ENCODE measurements around the gene FCHO1.
A peak's percentile ranks its signal among the peaks of the same experiment; 100 is the strongest.
"Not testable (repeated sequence)": the region's sequence is repeated elsewhere in the genome, so short reads cannot be mapped to it uniquely, and the experiment has no call there.

FCHO1 gene

GRCh38 chr19:17790059-17790780 is 38.9 kb downstream of the FCHO1 start:
- Mint-ChIP-seq H3K27me3 (peaks cover 19% of the 10 kb centered on the region), H3K9me3 (no peaks in the 10 kb centered on the region), H3K36me3 (peaks cover 20% of the 10 kb centered on the region), H3K4me3 (no peak overlapping the region), H3K27ac (no peak overlapping the region), H3K4me1 (peaks cover 40% of the 10 kb centered on the region)
- ATAC-seq, result no peak

- Mint-ChIP-seq H3K27me3 (peaks cover 26% of the 10 kb centered on the region), H3K27ac (no peak overlapping the region), H3K9me3 (no peaks in the 10 kb centered on the region), H3K4me3 (no peak overlapping the region), H3K4me1 (peaks cover 44% of the 10 kb centered on the region), H3K36me3 (peaks cover 1% of the 10 kb centered on the region)
- no peak for ATAC-seq
Observed at GRCh38 chr19:17794412-17794730, 43.1 kb downstream of the FCHO1 start.

- no peaks in the 10 kb centered on the region for H3K36me3 Mint-ChIP-seq
- H3K9me3 Mint-ChIP-seq, result no peaks in the 10 kb centered on the region
- H3K4me1 Mint-ChIP-seq, result peaks cover 40% of the 10 kb centered on the region
- H3K4me3 Mint-ChIP-seq, result peak within 1 kb of the TSS; percentile 16
- ATAC-seq, result no peak
- H3K27ac Mint-ChIP-seq, result no peak within 1 kb of the TSS
- peaks cover 26% of the 10 kb centered on the region for H3K27me3 Mint-ChIP-seq
Observed at GRCh38 chr19:17794731-17795494, 43.6 kb downstream of the FCHO1 start, which contains the start of gene B3GNT3. TSS of gene B3GNT3 (plus strand) at chr19:17795138. CDS start at chr19:17807808, 12,670 bp downstream.

- Mint-ChIP-seq H3K36me3 (no peaks in the 10 kb centered on the region), H3K27ac (no peak overlapping the region), H3K27me3 (peaks cover 26% of the 10 kb centered on the region), H3K9me3 (no peaks in the 10 kb centered on the region), H3K4me3 (no peak overlapping the region), H3K4me1 (peaks cover 35% of the 10 kb centered on the region)
- ATAC-seq, result no peak
Observed at GRCh38 chr19:17795495-17795856, 44.2 kb downstream of the FCHO1 start.

- H3K27ac Mint-ChIP-seq, result no peak overlapping the region
- no peak for ATAC-seq
- no peaks in the 10 kb centered on the region for H3K9me3 Mint-ChIP-seq
- no peaks in the 10 kb centered on the region for H3K36me3 Mint-ChIP-seq
- H3K4me1 Mint-ChIP-seq, result peaks cover 29% of the 10 kb centered on the region
- H3K4me3 Mint-ChIP-seq, result no peak overlapping the region
- H3K27me3 Mint-ChIP-seq, result peaks cover 26% of the 10 kb centered on the region
Observed at GRCh38 chr19:17796013-17796837, 44.9 kb downstream of the FCHO1 start.

GRCh38 chr19:17796838-17797423 is 45.7 kb downstream of the FCHO1 start:
- Mint-ChIP-seq H3K27me3 (peaks cover 26% of the 10 kb centered on the region), H3K27ac (no peak overlapping the region), H3K36me3 (no peaks in the 10 kb centered on the region), H3K9me3 (no peaks in the 10 kb centered on the region), H3K4me3 (no peak overlapping the region), H3K4me1 (peaks cover 22% of the 10 kb centered on the region)
- ATAC-seq, result no peak

- Mint-ChIP-seq H3K27ac (no peak overlapping the region), H3K4me1 (peaks cover 26% of the 10 kb centered on the region), H3K36me3 (no peaks in the 10 kb centered on the region), H3K27me3 (peaks cover 26% of the 10 kb centered on the region), H3K9me3 (no peaks in the 10 kb centered on the region), H3K4me3 (no peak overlapping the region)
- ATAC-seq, result no peak
Observed at GRCh38 chr19:17797424-17798201, 46.3 kb downstream of the FCHO1 start.

- not testable (repeated sequence) for H3K36me3 Mint-ChIP-seq, H3K27ac Mint-ChIP-seq, H3K9me3 Mint-ChIP-seq, ATAC-seq, H3K4me3 Mint-ChIP-seq
- peaks cover 23% of the 10 kb centered on the region for H3K27me3 Mint-ChIP-seq
- peaks cover 34% of the 10 kb centered on the region for H3K4me1 Mint-ChIP-seq
Observed at GRCh38 chr19:17798599-17798998, 47.3 kb downstream of the FCHO1 start.

GRCh38 chr19:17802137-17802858 is 51.0 kb downstream of the FCHO1 start:
- Mint-ChIP-seq H3K27ac (no peak overlapping the region), H3K4me1 (peaks cover 17% of the 10 kb centered on the region), H3K4me3 (no peak overlapping the region), H3K36me3 (no peaks in the 10 kb centered on the region), H3K27me3 (peaks cover 12% of the 10 kb centered on the region), H3K9me3 (no peaks in the 10 kb centered on the region)
- ATAC-seq, result no peak

- Mint-ChIP-seq H3K36me3 (no peaks in the 10 kb centered on the region), H3K4me1 (peaks cover 26% of the 10 kb centered on the region), H3K9me3 (no peaks in the 10 kb centered on the region), H3K27me3 (peaks cover 22% of the 10 kb centered on the region), H3K4me3 (peak overlapping the region; percentile 12), H3K27ac (peak overlapping the region; percentile 48)
- ATAC-seq, result peak; percentile 65
Observed at GRCh38 chr19:17803264-17803896, 52.1 kb downstream of the FCHO1 start.

GRCh38 chr19:17805427-17805826 is 54.1 kb downstream of the FCHO1 start:
- Mint-ChIP-seq H3K27ac (no peak overlapping the region), H3K4me1 (peaks cover 28% of the 10 kb centered on the region), H3K36me3 (no peaks in the 10 kb centered on the region), H3K9me3 (no peaks in the 10 kb centered on the region), H3K27me3 (peaks cover 31% of the 10 kb centered on the region), H3K4me3 (no peak overlapping the region)
- ATAC-seq, result no peak

- Mint-ChIP-seq H3K9me3 (no peaks in the 10 kb centered on the region), H3K27me3 (peaks cover 35% of the 10 kb centered on the region), H3K4me1 (peaks cover 28% of the 10 kb centered on the region), H3K4me3 (no peak overlapping the region), H3K36me3 (no peaks in the 10 kb centered on the region), H3K27ac (no peak overlapping the region)
- no peak for ATAC-seq
Observed at GRCh38 chr19:17806945-17807344, 55.7 kb downstream of the FCHO1 start.

- Mint-ChIP-seq H3K4me1 (peaks cover 23% of the 10 kb centered on the region), H3K4me3 (peak overlapping the region; percentile 44), H3K27ac (no peak overlapping the region), H3K27me3 (peaks cover 42% of the 10 kb centered on the region), H3K9me3 (no peaks in the 10 kb centered on the region), H3K36me3 (no peaks in the 10 kb centered on the region)
- ATAC-seq, result peak; percentile 40
Observed at GRCh38 chr19:17807731-17808316, 56.5 kb downstream of the FCHO1 start.
